Renal pelvis (tissue), 4 donors: ENCODE results near the gene STOX2. TPM values are rescaled to one million over a fixed set of nuclear protein-coding genes. Genes with fewer than 3 reads are reported as not detected.
"Not testable (repeated sequence)": the region's sequence is repeated elsewhere in the genome, so short reads cannot be mapped to it uniquely, and the experiment has no call there.

Experiments used
- DNase-seq: peaks from one replicate; pipeline ENCODE4 v3.0.0-alpha.2; 2013
- polyA plus RNA-seq, 3 donors: library from polyadenylated mRNA; unstranded; fragments of 120-200 nt; gene quantifications; one replicate each; pipeline ENCODE4 v1.2.1, GENCODE V29; 2013; ENCODE audit not compliant: insufficient read length in 3 of 3

The STOX2 gene
- polyA plus RNA-seq, 3 donors, result 10.0 to 13.2 (median 10.3) TPM

DNA sequence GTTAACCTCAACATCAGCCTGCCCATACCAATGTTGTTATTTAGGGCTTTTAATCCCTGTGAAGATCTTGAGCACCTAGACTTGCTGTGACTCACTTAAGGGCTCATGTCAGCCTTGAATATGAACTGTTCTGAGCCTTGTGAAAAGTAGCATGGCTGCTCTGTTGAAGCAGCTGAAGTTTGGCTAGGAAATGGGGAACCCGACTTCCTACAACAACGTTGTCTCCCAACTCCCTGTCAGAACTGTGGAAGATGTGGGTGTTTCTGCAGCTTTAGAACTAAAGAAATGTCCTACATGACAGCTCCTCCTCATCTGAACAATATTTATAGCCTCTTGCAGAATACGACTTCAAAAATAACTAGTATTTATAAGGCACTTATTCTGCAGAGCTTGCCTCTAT is 27.5 kb downstream of the STOX2 start:
- DNase-seq, result no peak

DNA sequence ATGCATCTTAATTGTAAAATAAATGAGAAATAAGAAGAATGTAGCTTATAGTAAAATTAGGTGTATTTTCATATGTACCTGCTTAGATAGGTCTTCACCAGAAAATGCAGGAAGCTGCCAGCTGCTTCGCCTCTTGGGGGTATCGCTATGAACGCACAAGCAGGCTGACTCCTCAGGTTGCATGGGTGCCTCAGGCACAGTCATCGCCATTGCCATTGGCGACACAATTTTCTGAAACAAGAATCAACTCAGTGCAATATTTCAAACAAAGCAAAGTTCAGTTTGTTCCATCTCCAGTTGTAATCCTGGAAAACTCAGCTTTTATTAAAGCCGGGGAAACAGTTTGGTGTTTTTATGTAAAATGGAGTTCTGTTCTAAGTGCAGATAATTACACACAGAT is 29.7 kb downstream of the STOX2 start:
- DNase-seq, result no peak

DNA sequence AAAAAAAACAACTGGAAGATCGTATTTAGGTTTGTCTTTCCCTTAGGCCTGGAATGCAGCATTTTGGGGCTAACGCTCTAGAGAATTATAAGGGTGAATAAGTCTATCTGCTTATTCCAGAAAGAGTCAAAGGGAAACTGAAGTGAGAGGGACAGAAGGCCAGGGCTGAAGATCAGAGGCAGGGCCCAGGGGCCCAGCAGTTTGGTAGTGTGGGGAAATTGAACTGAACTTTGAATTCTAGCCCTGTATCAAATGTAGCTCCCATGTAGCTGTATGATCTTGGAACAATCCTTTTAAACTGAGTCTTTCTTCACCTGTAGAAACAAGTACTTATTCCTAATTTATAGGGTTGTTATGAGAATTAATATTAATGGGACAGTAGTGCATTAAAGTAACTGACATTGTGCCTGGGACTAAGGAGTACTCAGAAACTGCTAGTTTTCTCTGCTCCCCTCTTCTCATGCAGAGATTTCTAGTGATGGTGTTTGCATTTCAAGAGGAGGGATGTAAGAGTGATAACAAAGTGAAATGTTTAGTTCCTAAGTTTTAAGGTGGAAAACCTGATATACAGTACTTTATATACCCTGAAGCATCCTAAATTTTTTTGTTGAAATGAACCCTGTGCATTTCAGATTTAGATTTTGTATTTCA is 30.4 kb downstream of the STOX2 start:
- DNase-seq, result no peak

DNA sequence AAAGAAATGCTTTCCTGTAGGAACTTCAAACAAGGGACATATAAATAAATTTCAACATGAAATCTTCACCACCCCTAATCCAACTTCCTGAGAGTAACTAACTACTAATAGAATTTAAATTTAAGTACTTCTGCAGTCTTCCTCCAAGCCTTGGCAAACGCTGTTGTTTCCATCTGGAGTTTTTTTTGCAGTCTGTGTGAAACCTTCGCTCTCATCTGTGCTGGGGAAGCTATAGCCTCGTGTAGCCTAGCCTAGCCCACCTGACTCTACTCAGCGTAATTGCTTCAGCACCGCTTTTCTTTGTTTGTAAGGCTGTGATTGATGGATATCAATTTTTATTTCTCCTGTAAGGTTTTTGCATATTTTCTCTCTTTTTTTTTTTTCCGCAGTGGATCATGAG is 30.9 kb downstream of the STOX2 start:
- no peak for DNase-seq

DNA sequence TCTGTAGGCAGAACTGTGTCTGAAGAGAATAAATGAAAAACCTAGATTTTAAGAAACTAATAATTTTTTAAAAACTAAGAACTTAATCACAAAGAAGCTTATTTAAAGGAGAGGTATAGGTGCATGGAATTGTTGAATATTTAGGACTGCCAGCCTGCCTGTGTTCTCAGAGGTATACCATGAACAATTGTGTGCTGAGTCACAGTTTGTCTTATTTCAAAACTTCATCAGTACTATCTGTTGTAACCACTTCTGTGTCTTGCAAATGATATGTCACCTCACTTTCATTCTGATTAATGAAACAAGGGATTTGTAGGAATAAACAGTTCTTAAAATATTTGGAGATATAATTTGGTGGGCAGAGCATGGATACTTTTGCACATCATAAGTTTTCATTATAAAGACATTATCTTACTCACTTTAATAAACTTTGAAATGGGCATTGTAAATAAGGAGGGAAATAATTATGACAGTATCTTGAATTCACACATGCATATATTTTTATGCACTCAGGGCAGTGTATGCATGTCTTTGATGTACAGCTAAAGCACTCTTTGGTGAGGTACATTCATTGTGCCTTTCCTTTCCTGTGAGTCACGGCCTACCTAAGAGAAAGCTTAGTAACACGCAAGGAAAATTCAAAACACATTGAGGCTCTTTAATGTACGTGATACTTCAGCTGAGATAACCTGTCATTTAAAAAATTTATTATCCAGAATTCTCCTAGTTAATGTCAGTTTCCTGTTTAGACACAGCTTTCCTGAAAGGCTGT is 31.7 kb downstream of the STOX2 start:
- no peak for DNase-seq

DNA sequence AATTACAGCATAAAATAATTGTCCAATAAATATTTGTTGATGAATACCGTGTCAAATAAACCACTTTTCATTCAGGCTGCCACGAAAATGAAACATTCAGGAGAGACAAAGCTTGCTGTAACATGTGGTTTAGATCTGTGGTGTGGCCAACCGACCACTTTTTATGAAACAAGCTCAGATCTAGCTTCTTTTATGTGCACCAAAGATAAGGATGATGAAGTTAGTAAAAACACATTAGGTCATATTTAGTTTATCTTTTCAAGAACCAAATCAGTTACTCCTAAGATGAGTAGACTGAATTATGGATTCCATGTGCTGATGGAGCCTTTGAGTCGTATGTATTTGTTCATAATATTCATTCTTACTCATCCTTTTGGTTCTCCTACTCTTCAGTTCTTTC is 35.8 kb downstream of the STOX2 start:
- DNase-seq, result no peak

DNA sequence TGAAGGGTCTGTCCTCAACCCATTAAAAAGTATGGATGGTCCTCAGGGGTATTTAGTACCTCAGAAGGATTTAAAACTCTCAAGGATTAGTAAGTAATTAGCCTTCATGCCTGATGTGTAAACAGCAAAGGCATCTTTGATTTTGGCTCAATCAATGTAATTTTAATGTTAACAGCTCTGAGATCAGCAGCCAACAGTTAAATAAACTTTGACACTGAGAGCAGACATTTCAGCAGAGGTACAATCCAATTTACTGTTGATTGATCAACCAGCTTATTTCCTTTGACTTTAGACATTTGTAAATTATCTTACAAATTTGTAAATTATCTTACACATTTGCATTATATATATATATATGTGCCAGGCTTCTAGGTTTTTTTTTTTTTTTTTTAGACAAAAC is 36.9 kb downstream of the STOX2 start:
- no peak for DNase-seq

DNA sequence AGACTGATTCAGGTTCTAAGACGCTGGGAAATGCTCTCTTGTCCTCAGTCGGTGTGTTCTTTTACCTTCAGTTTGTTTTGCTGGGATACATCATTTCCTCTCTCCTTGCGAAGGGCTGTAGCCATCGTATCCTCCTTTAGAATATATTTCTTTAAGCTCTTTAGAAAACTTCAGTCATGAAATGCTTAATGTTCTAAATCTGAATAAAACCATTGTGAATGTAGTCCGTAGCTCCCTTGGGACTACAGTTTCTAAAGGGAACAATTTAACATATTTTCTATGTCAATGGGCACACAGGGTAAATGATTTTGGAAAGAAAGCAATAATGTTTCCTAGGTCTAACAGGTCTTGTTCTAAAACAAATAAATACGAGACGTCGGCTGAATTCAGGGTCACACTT is 40.6 kb downstream of the STOX2 start:
- DNase-seq, result no peak

DNA sequence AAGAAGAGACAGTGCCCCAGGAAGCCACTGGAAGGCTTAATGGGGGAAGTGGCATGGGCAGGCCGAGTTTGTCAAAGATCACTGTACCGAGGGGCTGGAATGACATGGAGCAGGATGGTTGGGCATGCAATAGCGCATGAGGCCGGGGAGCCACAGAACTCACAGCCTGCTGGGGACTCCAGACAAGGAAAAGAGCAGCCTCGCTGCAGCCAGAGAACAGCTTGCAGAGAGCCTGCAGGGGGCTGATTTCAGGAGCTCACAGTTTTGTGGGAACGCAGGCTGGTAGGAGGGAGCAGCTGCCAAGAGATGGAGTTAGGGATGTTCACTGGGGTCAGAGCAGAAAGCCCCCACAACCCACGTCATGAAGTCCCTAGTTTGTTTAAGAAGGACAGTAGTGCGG is 45.4 kb downstream of the STOX2 start:
- DNase-seq, result no peak

DNA sequence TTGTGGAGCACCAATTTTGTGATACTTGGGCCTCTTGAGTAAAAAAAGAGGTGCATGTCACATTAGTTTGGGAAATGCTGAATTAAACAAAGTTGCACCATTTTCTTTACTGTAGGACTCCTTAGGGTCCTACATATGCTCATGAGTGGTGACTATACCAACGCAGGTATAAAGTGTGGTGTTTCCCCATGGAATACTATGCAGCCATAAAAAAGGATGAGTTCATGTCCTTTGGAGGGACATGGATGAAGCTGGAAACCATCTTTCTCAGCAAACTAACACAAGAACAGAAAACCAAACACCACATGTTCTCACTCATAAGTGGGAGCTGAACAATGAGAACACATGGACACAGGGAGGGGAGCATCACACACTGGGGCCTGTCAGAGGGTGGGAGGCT is 47.5 kb downstream of the STOX2 start:
- not testable (repeated sequence) for DNase-seq

DNA sequence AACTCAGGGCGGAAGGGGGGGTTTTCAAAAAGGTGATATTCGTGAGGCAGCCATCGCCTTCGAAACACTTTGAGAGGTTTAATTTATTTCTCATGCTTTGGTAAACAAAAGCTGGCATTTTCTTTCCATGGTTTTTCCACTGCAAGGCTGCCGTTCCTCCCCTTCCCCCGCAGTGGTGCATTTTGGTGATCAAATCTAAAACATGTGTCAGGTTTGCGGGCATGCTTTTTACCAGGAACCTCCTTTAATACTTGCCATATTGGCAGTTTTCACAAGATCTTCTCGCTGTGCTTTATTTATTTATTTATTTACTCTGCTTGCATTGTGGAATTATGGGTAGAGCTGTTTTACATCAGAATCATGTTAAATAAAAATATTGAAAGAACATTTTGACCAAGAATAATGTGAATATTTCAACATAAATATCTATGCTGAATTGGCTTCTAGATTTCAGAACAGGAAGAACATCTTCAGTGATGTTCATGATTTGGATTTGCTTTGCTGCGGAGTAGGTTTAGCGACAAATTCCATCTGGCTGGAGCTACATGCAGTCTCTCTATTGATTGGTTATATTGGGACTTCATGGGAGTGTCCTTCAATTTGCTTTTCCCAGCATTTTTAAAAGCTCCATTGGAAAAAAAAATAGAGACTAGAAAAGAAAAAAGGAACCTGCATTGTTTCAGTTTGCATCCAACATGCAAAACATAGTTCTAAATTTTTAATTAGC is 54.4 kb downstream of the STOX2 start:
- DNase-seq, result no peak

DNA sequence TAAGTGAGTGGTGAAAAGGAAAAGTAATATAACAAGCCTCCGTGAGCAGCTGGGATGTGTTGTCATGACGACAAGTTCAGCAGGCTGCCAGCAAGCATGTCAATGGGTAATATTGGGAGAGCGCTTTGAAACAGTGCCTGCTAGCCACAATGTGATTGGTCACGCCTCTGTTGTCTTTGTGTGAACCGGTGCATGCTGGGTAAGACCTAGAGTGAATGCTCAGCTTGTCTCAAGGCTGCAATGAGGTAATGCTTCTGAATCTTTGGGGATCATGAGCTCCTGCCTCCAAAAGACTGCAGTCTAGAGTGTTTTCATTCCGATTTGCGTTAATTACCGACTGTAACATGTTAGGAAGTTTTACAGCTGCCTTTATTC is 54.9 kb downstream of the STOX2 start:
- DNase-seq, result peak; percentile 83

DNA sequence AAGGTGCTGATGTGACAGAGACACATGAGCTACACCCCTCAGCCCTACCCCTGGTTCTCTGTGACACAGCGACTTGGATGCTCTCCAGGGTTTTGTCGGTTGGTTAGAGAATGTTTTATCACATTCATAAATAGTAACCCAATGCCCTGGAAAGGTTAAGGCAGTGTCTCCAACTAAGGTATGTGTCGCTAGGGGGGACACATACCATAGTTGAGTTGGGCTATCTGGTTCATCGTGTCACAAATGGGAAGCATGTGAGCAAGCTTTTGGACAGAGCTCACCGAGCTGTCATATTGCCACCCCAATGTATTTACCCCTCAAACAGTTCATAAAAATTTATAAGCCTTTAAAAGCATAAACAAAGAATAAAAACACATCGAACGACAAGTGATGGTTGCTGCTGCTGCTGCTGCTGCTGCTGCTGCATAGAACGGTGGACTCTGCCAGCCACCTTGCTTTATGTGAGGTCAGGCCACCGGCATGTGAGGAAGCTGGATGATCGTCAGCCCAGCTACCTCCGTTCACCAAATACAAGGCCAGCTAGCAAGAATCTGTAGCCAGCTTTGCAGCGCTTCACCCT is 55.9 kb downstream of the STOX2 start:
- DNase-seq, result peak; percentile 76

DNA sequence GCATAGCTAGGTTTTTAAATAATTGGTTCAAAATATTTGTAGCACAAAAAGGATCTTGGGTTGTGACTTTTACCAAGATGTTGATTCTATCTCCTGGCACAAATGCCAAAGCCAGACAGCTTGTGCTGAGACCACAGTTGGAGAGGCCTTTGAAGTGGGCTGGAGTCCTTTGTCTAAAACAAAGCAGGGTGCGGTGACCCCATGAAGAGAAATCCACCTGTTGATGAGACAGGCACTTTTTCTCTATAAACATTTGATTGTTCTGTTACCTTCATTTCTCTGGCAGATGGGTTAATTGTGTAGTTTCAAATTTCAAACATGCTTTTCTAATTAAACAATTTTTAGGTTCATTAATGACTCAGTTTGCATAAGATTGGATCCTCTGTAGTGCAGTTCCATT is 56.7 kb downstream of the STOX2 start:
- no peak for DNase-seq

DNA sequence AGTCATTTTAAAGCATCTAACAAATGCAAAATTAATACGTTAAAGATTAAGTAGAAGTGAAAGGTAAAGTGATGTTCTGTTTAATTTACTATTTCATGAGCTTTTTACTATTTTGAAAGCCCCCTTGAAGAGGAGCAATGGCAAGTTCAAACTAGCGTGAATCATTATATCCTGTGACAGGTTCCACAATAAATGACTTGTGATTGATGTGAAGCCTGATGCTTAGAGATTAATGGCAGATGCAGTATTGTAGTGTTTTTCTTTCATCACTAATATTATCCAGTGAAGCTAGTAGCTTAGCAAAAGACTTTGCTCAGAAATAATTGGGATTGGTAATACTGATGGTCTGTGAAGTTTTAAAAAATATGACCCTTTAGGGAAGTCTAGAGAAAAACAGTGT is 57.3 kb downstream of the STOX2 start:
- DNase-seq, result no peak

DNA sequence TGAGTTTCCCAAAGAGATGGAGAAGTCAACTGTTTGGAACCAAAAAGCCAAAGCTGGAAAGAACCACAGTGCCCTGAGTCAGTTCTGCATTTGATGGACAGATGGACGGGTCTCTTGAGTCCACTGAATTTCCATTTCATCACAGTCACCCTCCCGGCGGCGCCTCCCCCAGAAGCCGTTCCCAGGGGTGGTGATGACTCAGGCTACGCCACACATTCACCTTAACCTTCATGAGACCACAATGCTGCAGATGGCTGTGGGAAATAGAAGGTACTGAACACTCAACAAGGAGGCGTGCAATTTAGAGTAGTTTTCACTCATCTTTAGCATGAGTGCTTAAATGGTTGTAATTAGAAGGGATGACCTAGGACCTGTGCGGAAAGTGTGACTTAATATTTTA is 61.3 kb downstream of the STOX2 start:
- DNase-seq, result no peak

DNA sequence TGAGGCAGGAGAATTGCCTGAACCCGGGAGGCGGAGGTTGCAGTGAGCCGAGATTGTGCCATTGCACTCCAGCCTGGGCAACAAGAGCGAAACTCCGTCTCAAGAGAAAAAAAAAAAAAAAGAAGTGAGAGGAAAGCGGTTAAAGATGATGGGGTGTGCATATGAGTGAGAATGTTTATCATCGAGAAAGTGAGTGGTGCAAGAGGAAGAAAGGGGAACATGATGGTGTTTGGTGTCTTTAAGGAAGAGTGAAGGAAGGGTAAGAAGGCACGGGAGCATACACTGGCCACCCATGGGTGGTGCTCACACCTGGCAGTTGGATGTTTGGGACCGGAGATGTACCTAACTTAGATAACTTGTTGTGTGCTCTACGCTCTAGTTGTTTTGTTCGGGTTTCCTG is 62.2 kb downstream of the STOX2 start:
- no peak for DNase-seq

DNA sequence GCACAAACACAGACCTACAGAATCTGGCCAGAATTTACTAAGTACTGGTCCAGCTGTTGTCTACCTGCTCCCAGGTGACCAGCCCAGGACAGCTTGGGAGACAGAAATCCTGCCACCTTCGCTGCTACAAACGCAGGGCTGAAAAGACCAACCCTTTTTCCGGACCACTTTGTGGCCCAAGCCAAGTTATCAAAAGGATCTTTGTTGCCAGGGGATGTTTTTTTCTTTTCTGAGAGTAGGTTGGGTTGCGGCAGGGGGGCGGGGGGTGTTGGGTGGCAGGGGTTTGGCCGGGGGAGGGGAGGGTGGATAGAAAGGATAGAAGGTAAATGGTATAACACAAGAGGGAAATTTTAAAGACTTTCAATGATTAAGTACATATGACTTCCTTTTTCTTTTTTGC is 63.4 kb downstream of the STOX2 start:
- no peak for DNase-seq

DNA sequence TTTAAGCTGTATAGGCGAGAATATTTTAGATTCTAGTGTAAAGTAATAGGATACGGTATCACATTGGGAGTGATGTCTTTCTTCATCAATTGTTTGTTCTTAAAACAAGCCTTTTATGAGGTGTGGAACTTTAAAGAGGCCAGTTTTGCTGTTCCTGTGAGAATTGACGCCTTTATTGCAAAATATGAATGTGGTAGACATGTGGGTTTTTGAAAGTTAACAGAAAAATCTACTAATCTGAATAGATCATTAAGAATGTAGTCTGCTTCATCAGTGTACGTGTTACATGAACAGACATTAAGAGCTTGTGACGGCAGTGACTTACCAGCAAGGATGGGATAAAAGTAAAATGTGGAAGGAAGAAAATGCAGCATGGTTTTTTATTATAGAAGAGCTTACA is 63.8 kb downstream of the STOX2 start:
- DNase-seq, result no peak

DNA sequence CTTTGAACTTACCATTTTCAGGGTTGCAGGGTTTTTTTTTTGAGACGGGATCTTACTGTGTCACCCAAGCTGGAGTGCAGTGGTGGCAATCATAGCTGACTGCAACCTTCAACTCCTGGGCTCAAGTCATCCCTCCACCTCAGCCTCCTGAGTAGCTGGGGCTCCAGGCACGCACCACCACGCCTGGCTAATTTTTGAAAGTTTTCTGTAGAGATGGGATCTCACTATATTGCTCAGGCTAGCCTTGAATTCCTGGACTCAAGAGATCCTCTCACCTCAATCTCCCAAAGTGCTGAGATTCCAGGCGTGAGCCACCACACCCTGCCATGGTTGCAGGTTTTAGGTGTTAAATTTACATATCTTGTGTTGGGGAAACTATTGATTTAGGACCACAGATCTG is 64.5 kb downstream of the STOX2 start:
- DNase-seq, result no peak

DNA sequence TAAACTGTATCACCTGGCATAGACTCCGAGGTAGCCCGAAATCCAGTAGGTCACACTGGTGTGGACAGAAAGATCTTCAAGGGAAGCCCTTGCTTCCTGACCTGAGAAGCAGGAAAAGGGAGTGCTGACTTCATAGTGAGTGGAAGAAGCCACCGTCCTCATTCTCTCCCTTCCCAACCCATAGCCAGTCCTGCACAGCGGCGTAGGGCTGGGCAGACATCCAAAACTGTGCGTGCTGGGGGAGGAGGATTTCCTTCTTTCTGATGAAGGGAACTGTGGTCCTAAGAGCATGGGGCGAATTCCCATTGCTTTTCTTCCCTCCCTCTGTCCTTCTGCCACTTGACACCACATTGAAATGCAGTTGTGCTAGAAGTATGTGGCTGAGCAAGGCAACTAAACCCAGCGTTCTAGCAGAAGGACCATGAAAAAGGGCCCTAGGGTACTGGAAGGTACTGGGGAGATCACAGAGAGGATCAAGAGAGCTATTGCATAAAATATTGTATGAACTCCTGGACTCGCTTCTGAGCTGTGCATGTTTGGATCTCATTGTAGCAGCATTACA is 66.9 kb downstream of the STOX2 start:
- no peak for DNase-seq

DNA sequence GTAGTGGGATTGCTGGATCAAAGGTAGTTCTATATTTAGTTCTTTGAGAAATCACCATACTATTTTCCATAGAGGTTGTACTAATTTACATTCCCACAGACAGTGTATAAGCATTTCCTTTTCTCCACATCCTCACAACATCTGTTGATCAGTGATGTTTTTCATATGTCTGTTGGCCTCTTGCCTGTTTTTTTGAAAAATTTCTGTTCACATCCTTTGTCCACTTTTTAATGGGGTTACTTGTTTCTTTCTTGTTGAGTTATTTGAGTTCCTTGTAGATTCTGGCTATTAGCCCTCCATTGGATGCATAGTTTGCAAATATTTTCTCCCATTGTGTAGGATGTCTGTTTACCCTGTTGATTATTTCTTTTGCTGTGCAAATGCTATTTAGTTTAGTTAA is 72.6 kb downstream of the STOX2 start:
- peak; percentile 52 for DNase-seq

DNA sequence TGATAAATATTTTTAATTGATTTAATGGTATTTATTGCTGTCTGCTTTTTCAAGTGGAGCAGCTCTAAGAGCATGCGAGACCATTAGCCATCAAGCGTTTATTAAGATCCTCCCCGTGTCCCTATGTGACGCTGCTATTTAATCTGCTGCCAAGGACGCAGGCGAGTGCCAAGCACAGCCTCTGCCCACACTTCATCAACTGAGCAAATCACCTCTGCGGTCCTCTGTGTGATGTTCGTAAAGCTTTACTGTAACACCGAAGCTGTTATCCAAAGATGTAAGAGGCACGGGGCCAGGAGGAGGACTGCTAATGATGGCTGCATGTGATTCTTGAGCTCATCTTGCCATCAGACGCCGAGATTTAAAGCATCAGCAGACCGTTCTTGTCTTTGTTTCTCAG is 79.5 kb downstream of the STOX2 start:
- DNase-seq, result no peak
